GM12892 (cell line): Measurements from ENCODE around the gene MRPL23.

Experiments used
- DNase-seq: peaks from one replicate; pipeline ENCODE4 v3.0.0; 2011; ENCODE audit not compliant: insufficient read length
- FAIRE-seq: peaks from 2 replicates; lab custom pipeline; 2011; peaks lifted over from hg19 to GRCh38; lab: Jason Lieb, UNC
- POLR2A ChIP-seq: IDR thresholded peaks from 2 replicates; pipeline ENCODE4 v1.6.1; 2011; ENCODE audit warnings: low read depth, low read length, control low read depth
- POLR2AphosphoS5 ChIP-seq: IDR thresholded peaks from 2 replicates; pipeline ENCODE4 v1.6.1; 2011; ENCODE audit warnings: low read depth, low read length, control low read depth
- TAF1 ChIP-seq: IDR thresholded peaks from 2 replicates; pipeline ENCODE4 v1.6.1; 2011; ENCODE audit warnings: low read depth, mild to moderate bottlenecking, control low read depth, low read length, borderline replicate concordance

The MRPL23 gene

DNA sequence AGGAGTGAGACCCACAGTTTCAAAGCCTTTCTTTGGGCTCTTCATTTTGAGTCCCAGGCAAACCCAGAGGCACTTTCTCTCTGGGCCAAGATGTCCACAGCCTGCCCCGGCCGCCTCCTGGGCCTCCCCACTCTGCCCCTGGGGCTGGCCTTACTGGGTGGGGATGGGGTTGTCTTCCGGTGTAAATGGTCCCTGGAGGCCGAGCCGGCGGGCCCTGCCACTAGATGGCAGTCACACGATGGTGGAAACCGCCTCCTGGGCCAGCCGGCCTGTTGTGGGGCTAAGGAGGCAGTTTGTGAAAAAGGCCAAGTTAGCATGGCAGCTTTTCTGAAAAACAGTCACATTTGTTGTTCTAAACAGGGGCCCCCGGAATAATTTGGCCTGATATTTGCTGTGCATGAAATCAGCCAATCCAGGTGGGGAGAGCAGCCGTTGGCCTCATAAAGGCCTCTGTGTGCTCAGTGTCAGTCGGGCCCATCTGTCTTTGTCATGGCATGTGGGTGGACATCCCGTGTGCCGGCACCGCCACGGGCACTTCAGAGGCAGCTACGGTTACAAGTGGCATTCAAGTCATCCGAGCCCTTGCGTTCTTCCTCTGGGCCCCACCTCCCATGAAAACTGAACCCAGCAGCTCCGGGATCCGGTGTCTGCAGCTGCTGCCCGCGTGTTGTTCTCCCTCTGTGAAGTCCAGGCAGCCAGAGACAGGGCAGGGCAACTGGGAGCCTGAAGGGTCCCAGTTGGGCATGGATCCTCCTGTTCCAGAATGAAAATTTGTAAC is 6.5 kb downstream of the MRPL23 start:
- TF ChIP-seq POLR2A (no peak), POLR2AphosphoS5 (no peak), TAF1 (no peak)
- DNase-seq (no peak), FAIRE-seq (peak; percentile 90)

DNA sequence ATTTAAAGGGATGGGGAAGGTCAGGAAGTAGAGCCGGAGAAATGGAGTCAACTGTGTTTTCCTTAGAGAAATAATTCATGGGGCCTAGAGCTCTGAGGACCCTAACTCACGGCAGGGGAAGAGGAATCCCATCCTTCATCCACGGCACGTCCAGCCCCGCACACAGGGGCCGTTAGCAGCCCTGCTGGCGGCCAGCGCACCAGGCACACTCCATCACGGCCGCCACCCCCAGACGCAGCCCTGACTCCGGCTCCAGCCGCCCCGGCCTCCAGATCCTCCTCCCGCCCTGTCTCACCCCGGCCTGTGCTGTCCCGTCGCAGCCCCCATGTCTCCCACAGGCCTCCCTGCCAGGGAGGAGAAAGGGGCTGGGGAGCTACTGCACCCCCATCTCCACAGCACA is 11.2 kb downstream of the MRPL23 start:
- DNase-seq (no peak), FAIRE-seq (no peak)
- TF ChIP-seq TAF1 (no peak), POLR2A (no peak), POLR2AphosphoS5 (no peak)

DNA sequence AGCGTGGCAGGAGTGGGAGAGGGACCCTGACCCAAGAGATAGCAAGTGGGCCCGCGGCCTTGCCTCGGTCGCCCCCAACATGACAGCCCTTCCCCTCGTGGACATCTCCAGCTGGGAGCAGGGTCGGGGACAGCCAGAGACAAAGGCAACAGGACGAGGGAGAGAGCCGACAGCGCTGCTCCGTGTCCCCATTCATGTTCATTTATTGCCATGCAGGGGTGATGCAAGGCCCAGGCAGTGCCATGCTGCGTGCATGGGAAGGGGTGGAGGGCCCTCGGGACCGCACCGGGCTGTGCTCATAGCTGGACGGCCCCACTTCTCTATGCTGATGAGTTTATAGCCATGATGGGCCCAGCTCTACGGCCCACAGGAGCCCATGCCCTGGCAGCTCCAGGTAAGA is 12.7 kb downstream of the MRPL23 start:
- no peak for TF ChIP-seq POLR2A
- TF ChIP-seq POLR2AphosphoS5 = no peak
- TF ChIP-seq TAF1 = no peak
- FAIRE-seq = no peak
- DNase-seq = no peak

DNA sequence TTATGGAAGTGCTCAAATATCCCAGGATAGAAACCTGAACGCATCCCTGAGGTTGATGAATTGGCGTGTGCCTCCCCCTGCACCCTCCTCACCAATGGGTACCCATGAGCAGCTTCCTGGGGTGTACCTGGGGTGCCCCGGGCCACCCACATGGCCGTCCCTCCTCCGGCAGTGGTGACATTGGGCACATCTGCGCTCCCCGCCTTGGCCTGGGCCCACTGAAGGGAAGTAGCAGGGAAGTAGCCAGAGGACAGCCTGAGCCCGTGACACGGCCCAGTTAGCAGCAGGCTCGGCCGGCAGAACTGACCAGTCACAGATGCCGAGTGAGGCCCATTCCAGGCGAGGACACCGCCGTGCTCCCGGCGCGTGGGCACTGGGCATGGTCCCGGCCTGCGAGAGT is 16.7 kb downstream of the MRPL23 start:
- TF ChIP-seq POLR2AphosphoS5 (no peak), POLR2A (no peak), TAF1 (no peak)
- FAIRE-seq (no peak), DNase-seq (no peak)

DNA sequence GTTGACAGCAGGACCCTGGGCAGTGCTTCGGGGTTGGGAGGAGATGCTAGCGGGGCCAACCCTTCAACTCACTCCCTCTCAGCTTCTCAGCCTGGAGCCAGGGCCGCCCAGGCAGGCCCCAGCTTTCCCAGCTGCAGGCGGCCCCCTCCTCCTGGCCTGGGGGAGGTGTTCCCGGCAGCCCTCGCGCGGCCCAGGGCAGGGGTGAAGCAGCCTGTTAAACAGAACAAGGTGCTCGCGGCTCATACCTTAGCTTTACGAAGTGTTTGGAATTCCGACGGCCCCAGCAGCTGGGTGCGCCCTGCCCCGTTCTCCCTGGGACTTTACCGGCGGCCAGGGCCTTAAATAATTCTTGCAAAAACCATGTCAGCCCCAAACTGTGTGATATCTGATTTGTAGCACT is 17.2 kb downstream of the MRPL23 start:
- TF ChIP-seq POLR2A (no peak), POLR2AphosphoS5 (no peak)

DNA sequence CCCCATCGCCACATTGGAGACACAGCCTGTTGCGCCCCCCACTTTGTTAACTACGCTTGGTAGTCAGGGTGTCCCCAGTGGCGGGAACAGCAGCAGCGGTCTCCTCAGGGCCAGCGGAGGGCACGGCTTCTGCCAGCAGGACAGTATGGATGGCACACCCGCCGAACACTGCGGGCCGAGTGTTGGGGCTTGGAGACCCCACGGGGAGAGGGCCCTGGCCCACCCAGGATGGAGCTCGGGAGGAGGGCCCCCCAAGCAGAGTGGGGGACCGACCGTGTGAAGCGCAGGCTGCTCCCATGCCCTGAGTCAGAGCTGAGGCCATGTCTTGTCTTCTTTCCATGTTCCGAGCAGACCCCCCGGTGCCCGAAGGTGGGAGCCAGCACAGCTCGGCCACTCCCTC is 17.8 kb downstream of the MRPL23 start:
- TF ChIP-seq POLR2AphosphoS5 (no peak), POLR2A (no peak), TAF1 (no peak)
- no peak for DNase-seq
- FAIRE-seq = no peak

More for the DNA sequence above, 17.2 kb downstream of the MRPL23 start:
- FAIRE-seq (no peak), DNase-seq (no peak)

DNA sequence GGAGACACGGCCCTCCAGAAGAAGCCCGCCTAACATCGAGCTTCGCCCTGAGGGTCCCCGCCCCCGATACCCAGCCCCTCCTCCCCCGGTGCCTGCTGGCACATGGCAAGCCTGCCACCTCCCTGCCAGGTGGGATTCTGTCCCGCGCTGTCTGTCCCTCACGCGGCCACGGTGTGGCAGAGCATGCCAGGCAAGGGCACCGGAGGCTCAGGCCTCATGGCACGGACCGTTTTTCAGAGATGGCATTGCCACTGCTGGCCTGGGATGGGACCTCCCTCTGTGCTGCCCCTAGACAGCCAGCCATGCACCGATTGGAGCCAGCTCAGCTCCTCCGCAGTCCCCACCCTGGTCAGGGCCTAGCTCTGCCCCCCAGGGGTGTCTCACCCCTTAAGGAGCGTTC is 19.4 kb downstream of the MRPL23 start:
- TF ChIP-seq POLR2A (no peak), POLR2AphosphoS5 (no peak), TAF1 (no peak)
- DNase-seq (no peak), FAIRE-seq (no peak)

DNA sequence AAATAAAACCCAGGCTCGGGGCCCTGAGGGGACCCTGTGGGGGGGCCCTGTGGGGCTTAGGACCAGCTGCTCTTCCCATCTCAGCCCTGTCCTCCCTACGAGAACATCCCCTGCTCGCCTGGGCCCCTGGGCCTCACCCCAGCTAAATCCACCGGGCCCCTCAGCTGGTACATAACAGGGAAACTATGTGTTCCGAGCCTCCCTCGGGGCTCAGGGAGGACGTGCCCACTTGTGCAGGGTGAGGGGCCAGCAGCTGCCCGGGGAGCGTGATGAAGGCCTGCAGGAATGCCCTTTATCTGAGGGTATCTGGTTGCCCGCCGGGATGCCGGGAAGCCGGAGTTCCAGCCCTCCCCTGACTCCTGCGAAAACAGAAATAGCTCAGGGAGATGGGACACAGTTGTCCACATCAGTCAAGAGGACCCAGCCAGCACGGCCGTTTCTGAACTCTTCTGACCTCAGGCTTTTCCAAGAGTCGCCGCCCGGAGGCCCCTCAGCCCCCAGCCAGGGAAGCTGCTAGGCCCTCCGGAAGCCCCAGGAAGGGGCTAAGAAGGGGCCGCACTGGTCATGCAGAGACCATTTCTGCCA is 20.6 kb downstream of the MRPL23 start:
- TF ChIP-seq POLR2AphosphoS5 (no peak), POLR2A (no peak), TAF1 (no peak)
- no peak for FAIRE-seq

DNA sequence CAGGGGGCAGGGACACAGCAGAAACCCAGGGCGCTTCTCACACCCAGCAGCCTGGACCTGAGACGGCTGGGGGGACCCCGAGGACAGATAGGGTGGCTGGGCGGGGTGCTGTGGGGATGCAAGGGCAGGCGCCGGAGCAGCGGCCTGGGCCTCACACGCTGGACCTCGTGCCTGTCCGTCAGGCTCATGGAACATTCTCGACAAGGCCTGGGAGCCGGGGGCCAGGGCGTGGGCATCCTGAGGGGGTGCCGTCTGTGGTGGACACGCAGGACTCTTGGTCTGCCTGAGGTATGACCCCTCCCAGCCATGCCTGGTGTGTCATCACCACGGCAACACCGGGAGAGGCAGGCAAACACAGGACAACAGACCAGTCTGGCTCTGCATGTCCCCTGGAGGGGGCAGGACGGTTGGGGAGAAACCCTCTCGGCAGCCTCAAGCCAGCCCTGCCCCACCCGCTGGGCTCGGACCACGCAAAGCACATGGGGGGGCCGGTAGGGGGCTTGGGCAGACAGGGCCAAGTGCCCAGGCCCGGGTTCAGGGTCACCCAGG is 21.4 kb downstream of the MRPL23 start:
- FAIRE-seq (no peak), DNase-seq (no peak)
- TF ChIP-seq POLR2AphosphoS5 (no peak), POLR2A (no peak), TAF1 (no peak)

More for the DNA sequence above, 20.6 kb downstream of the MRPL23 start:
- no peak for DNase-seq

DNA sequence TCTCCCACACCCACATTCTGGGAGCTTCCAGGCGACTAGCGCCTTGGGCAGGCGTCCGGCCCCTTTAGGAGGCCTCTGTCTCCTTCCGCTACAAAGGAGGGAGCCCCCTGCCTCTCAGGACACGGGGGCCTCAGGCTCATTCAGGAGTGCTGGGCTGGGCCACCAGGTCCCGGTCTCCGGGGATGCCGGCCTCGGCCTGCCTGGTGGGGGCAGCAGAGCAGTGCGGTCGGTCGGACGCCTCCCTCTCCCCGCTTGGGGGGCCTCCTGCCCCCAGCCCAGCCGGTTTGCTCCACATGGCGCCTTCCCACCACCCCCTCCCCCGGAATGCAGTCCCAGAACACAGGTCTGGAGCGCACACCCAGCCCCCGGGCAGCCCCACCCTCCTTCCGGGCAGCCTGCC is 21.9 kb downstream of the MRPL23 start:
- FAIRE-seq (no peak), DNase-seq (no peak)
- no peak for TF ChIP-seq POLR2A
- TF ChIP-seq POLR2AphosphoS5 = no peak
- TF ChIP-seq TAF1 = no peak

DNA sequence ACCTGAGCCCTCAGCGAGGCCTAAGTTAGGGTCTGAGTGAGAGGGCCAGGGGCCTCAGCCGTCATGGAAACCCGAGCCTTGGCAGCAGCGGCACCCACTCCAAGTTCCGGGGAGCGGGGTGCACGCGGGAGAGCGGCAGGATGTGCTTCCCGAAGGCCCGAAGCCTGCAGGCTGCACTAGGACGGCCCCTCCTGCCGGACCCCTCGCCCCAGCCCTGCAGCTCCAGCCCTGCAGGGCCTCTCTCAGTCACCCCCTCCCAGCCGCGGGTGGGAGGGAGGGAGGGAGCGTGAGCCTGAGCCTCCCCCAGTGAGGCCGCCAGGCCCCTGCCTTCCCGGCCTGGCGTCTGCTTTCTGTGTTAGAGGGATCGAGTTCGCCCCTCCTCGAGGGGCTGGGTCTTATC is 22.6 kb downstream of the MRPL23 start:
- FAIRE-seq (no peak), DNase-seq (no peak)
- TF ChIP-seq TAF1 (no peak), POLR2A (no peak), POLR2AphosphoS5 (no peak)

DNA sequence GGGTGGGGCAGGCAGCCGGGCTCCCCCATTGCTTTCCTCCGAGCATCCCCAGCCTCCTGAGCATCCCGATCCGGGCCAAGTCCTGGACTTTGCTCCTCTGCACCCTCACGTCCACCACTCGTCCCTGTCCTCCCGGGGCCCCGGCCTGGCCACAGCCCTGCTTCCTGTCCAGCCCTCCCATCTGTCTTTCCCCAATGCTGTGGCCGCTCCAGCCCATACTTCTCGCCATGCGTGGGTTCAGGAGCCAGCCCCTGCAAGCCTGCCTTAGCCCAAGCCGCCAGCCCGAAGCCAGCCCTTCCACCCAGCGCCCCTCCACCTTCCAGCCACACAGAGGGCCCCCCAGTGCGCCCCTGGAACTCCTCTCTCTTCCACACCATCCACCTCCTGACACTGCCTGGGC is 23.8 kb downstream of the MRPL23 start:
- no peak for TF ChIP-seq TAF1
- DNase-seq (no peak), FAIRE-seq (no peak)
